ENCODE results near the gene MIGA1.
"Not testable (repeated sequence)": the region's sequence is repeated elsewhere in the genome, so short reads cannot be mapped to it uniquely, and the experiment has no call there.

Gene MIGA1

GRCh38 chr1:77796695-77797405 is 17.4 kb downstream of the MIGA1 start:
- Histone ChIP-seq H3K4me1 (ENCODE audit: control insufficient read depth in 5 of 5, insufficient read depth in 5 of 5, low read length in 5 of 5) (no peaks in the 10 kb centered on the region), H3K27me3 (ENCODE audit: control insufficient read depth in 5 of 5, insufficient read depth in 4 of 5, low read length in 5 of 5) (no peaks in the 10 kb centered on the region), H3K4me3 (ENCODE audit: low read depth in 1 of 5, low read length in 5 of 5) (no peak overlapping the region), H3K9me3 (ENCODE audit: control insufficient read depth in 5 of 5, low read length in 5 of 5) (no peaks in the 10 kb centered on the region), H3K9ac (ENCODE audit: low read length in 5 of 5) (no peak overlapping the region), H3K27ac (ENCODE audit: low read depth, low read length) (no peak overlapping the region), H3K36me3 (ENCODE audit: control insufficient read depth in 5 of 5, insufficient read depth in 5 of 5, low read length in 5 of 5) (peaks cover 6 to 19% (median 7%) of the 10 kb centered on the region in 5 donors)

GRCh38 chr1:77797991-77798390 is 18.5 kb downstream of the MIGA1 start:
- H3K27ac ChIP-seq (ENCODE audit: low read depth, low read length): no peak overlapping the region
- peaks cover 8 to 27% (median 13%) of the 10 kb centered on the region in 5 donors for H3K36me3 ChIP-seq (ENCODE audit: control insufficient read depth in 5 of 5, insufficient read depth in 5 of 5, low read length in 5 of 5)
- H3K4me1 ChIP-seq (ENCODE audit: control insufficient read depth in 5 of 5, insufficient read depth in 5 of 5, low read length in 5 of 5): no peaks in the 10 kb centered on the region
- H3K9ac ChIP-seq (ENCODE audit: low read length in 5 of 5): no peak overlapping the region
- no peaks in the 10 kb centered on the region for H3K27me3 ChIP-seq (ENCODE audit: control insufficient read depth in 5 of 5, insufficient read depth in 4 of 5, low read length in 5 of 5)
- H3K4me3 ChIP-seq (ENCODE audit: low read depth in 1 of 5, low read length in 5 of 5): no peak overlapping the region
- H3K9me3 ChIP-seq (ENCODE audit: control insufficient read depth in 5 of 5, low read length in 5 of 5): no peaks in the 10 kb centered on the region

- Histone ChIP-seq H3K27ac (ENCODE audit: low read depth, low read length) (no peak overlapping the region), H3K9me3 (ENCODE audit: control insufficient read depth in 5 of 5, low read length in 5 of 5) (no peaks in the 10 kb centered on the region), H3K4me3 (ENCODE audit: low read depth in 1 of 5, low read length in 5 of 5) (no peak overlapping the region), H3K9ac (ENCODE audit: low read length in 5 of 5) (no peak overlapping the region), H3K4me1 (ENCODE audit: control insufficient read depth in 5 of 5, insufficient read depth in 5 of 5, low read length in 5 of 5) (no peaks in the 10 kb centered on the region), H3K36me3 (ENCODE audit: control insufficient read depth in 5 of 5, insufficient read depth in 5 of 5, low read length in 5 of 5) (peaks cover 8 to 26% (median 14%) of the 10 kb centered on the region in 5 donors), H3K27me3 (ENCODE audit: control insufficient read depth in 5 of 5, insufficient read depth in 4 of 5, low read length in 5 of 5) (no peaks in the 10 kb centered on the region)
Observed at GRCh38 chr1:77802026-77802425, 22.6 kb downstream of the MIGA1 start.

GRCh38 chr1:77803371-77803770 is 23.9 kb downstream of the MIGA1 start:
- Histone ChIP-seq H3K9ac (ENCODE audit: low read length in 5 of 5) (no peak overlapping the region), H3K9me3 (ENCODE audit: control insufficient read depth in 5 of 5, low read length in 5 of 5) (no peaks in the 10 kb centered on the region), H3K27ac (ENCODE audit: low read depth, low read length) (no peak overlapping the region), H3K4me3 (ENCODE audit: low read depth in 1 of 5, low read length in 5 of 5) (no peak overlapping the region), H3K27me3 (ENCODE audit: control insufficient read depth in 5 of 5, insufficient read depth in 4 of 5, low read length in 5 of 5) (no peaks in the 10 kb centered on the region), H3K36me3 (ENCODE audit: control insufficient read depth in 5 of 5, insufficient read depth in 5 of 5, low read length in 5 of 5) (peaks cover 18 to 33% (median 25%) of the 10 kb centered on the region in 5 donors), H3K4me1 (ENCODE audit: control insufficient read depth in 5 of 5, insufficient read depth in 5 of 5, low read length in 5 of 5) (no peaks in the 10 kb centered on the region)

- not testable (repeated sequence) for H3K4me3 ChIP-seq (ENCODE audit: low read depth in 1 of 5, low read length in 5 of 5); H3K4me1 ChIP-seq (ENCODE audit: control insufficient read depth in 5 of 5, insufficient read depth in 5 of 5, low read length in 5 of 5); H3K27me3 ChIP-seq (ENCODE audit: control insufficient read depth in 5 of 5, insufficient read depth in 4 of 5, low read length in 5 of 5); H3K9me3 ChIP-seq (ENCODE audit: control insufficient read depth in 5 of 5, low read length in 5 of 5); H3K27ac ChIP-seq (ENCODE audit: low read depth, low read length); H3K9ac ChIP-seq (ENCODE audit: low read length in 5 of 5)
- peaks cover 28 to 35% (median 32%) of the 10 kb centered on the region in 5 donors for H3K36me3 ChIP-seq (ENCODE audit: control insufficient read depth in 5 of 5, insufficient read depth in 5 of 5, low read length in 5 of 5)
Observed at GRCh38 chr1:77809787-77810462, 30.5 kb downstream of the MIGA1 start.

- H3K27me3 ChIP-seq (ENCODE audit: control insufficient read depth in 5 of 5, insufficient read depth in 4 of 5, low read length in 5 of 5); H3K4me3 ChIP-seq (ENCODE audit: low read depth in 1 of 5, low read length in 5 of 5); H3K9ac ChIP-seq (ENCODE audit: low read length in 5 of 5); H3K4me1 ChIP-seq (ENCODE audit: control insufficient read depth in 5 of 5, insufficient read depth in 5 of 5, low read length in 5 of 5); H3K27ac ChIP-seq (ENCODE audit: low read depth, low read length); H3K9me3 ChIP-seq (ENCODE audit: control insufficient read depth in 5 of 5, low read length in 5 of 5): not testable (repeated sequence)
- H3K36me3 ChIP-seq (ENCODE audit: control insufficient read depth in 5 of 5, insufficient read depth in 5 of 5, low read length in 5 of 5): peaks cover 30 to 40% (median 33%) of the 10 kb centered on the region in 5 donors
Observed at GRCh38 chr1:77811589-77811988, 32.1 kb downstream of the MIGA1 start.

- H3K27ac ChIP-seq (ENCODE audit: low read depth, low read length): no peak overlapping the region
- H3K27me3 ChIP-seq (ENCODE audit: control insufficient read depth in 5 of 5, insufficient read depth in 4 of 5, low read length in 5 of 5): no peaks in the 10 kb centered on the region
- peaks cover 0 to 2% (median 0%) of the 10 kb centered on the region in 5 donors for H3K4me1 ChIP-seq (ENCODE audit: control insufficient read depth in 5 of 5, insufficient read depth in 5 of 5, low read length in 5 of 5)
- no peaks in the 10 kb centered on the region for H3K9me3 ChIP-seq (ENCODE audit: control insufficient read depth in 5 of 5, low read length in 5 of 5)
- H3K36me3 ChIP-seq (ENCODE audit: control insufficient read depth in 5 of 5, insufficient read depth in 5 of 5, low read length in 5 of 5): peaks cover 21 to 45% (median 32%) of the 10 kb centered on the region in 5 donors
- H3K9ac ChIP-seq (ENCODE audit: low read length in 5 of 5): no peak overlapping the region
- H3K4me3 ChIP-seq (ENCODE audit: low read depth in 1 of 5, low read length in 5 of 5): no peak overlapping the region
Observed at GRCh38 chr1:77817368-77818209, 38.1 kb downstream of the MIGA1 start.

GRCh38 chr1:77820121-77820520 is 40.7 kb downstream of the MIGA1 start:
- no peak overlapping the region for H3K27ac ChIP-seq (ENCODE audit: low read depth, low read length)
- H3K9ac ChIP-seq (ENCODE audit: low read length in 5 of 5): no peak overlapping the region
- H3K36me3 ChIP-seq (ENCODE audit: control insufficient read depth in 5 of 5, insufficient read depth in 5 of 5, low read length in 5 of 5): peaks cover 10 to 31% (median 22%) of the 10 kb centered on the region in 5 donors
- no peaks in the 10 kb centered on the region for H3K27me3 ChIP-seq (ENCODE audit: control insufficient read depth in 5 of 5, insufficient read depth in 4 of 5, low read length in 5 of 5)
- H3K9me3 ChIP-seq (ENCODE audit: control insufficient read depth in 5 of 5, low read length in 5 of 5): no peaks in the 10 kb centered on the region
- H3K4me1 ChIP-seq (ENCODE audit: control insufficient read depth in 5 of 5, insufficient read depth in 5 of 5, low read length in 5 of 5): peaks cover 0 to 12% (median 0%) of the 10 kb centered on the region in 5 donors
- no peak overlapping the region for H3K4me3 ChIP-seq (ENCODE audit: low read depth in 1 of 5, low read length in 5 of 5)

- Histone ChIP-seq H3K4me1 (ENCODE audit: control insufficient read depth in 5 of 5, insufficient read depth in 5 of 5, low read length in 5 of 5) (peaks cover 0 to 12% (median 0%) of the 10 kb centered on the region in 5 donors), H3K9me3 (ENCODE audit: control insufficient read depth in 5 of 5, low read length in 5 of 5) (no peaks in the 10 kb centered on the region), H3K27me3 (ENCODE audit: control insufficient read depth in 5 of 5, insufficient read depth in 4 of 5, low read length in 5 of 5) (no peaks in the 10 kb centered on the region), H3K9ac (ENCODE audit: low read length in 5 of 5) (no peak overlapping the region), H3K36me3 (ENCODE audit: control insufficient read depth in 5 of 5, insufficient read depth in 5 of 5, low read length in 5 of 5) (peaks cover 7 to 22% (median 11%) of the 10 kb centered on the region in 5 donors), H3K4me3 (ENCODE audit: low read depth in 1 of 5, low read length in 5 of 5) (no peak overlapping the region), H3K27ac (ENCODE audit: low read depth, low read length) (no peak overlapping the region)
Observed at GRCh38 chr1:77824079-77824478, 44.6 kb downstream of the MIGA1 start.

- H3K4me1 ChIP-seq (ENCODE audit: control insufficient read depth in 5 of 5, insufficient read depth in 5 of 5, low read length in 5 of 5): peaks cover 0 to 12% (median 0%) of the 10 kb centered on the region in 5 donors
- H3K9ac ChIP-seq (ENCODE audit: low read length in 5 of 5): no peak overlapping the region
- H3K27ac ChIP-seq (ENCODE audit: low read depth, low read length): no peak overlapping the region
- H3K27me3 ChIP-seq (ENCODE audit: control insufficient read depth in 5 of 5, insufficient read depth in 4 of 5, low read length in 5 of 5): no peaks in the 10 kb centered on the region
- H3K4me3 ChIP-seq (ENCODE audit: low read depth in 1 of 5, low read length in 5 of 5): no peak overlapping the region
- H3K36me3 ChIP-seq (ENCODE audit: control insufficient read depth in 5 of 5, insufficient read depth in 5 of 5, low read length in 5 of 5): peaks cover 4 to 19% (median 10%) of the 10 kb centered on the region in 5 donors
- no peaks in the 10 kb centered on the region for H3K9me3 ChIP-seq (ENCODE audit: control insufficient read depth in 5 of 5, low read length in 5 of 5)
Observed at GRCh38 chr1:77824694-77825093, 45.2 kb downstream of the MIGA1 start.
